Skeletal muscle tissue (tissue), 4 donors: ENCODE measurements around the gene PARVB. TPM values are rescaled to one million over a fixed set of nuclear protein-coding genes. Genes with fewer than 3 reads are reported as not detected.
"Not testable (repeated sequence)": the region's sequence is repeated elsewhere in the genome, so short reads cannot be mapped to it uniquely, and the experiment has no call there.

ENCODE experiments used
- H3K27ac ChIP-seq: one replicate; pipeline ENCODE4 v1.7.0; 2013; ENCODE audit warnings: mild to moderate bottlenecking, low read depth, low read length, inconsistent platforms
- H3K27me3 ChIP-seq, 3 donors: one replicate each; pipeline ENCODE4 v1.7.0; 2013; ENCODE audit warnings: low read length in 3 of 3; ENCODE audit not compliant: control insufficient read depth in 3 of 3, insufficient read depth in 3 of 3
- H3K36me3 ChIP-seq, 3 donors: one replicate each; pipeline ENCODE4 v1.7.0; 2013; ENCODE audit warnings: low read length in 3 of 3; ENCODE audit not compliant: control insufficient read depth in 3 of 3, insufficient read depth in 3 of 3
- H3K4me1 ChIP-seq, 3 donors: one replicate each; pipeline ENCODE4 v1.7.0; 2013; ENCODE audit warnings: low read length in 3 of 3, mild to moderate bottlenecking in 3 of 3; ENCODE audit not compliant: control insufficient read depth in 3 of 3, insufficient read depth in 3 of 3
- H3K4me3 ChIP-seq, 3 donors: one replicate each; pipeline ENCODE4 v1.7.0; 2013; ENCODE audit warnings: low read length in 3 of 3
- H3K9ac ChIP-seq, 3 donors: one replicate each; pipeline ENCODE4 v1.7.0; 2013; ENCODE audit warnings: low read length in 3 of 3, mild to moderate bottlenecking in 3 of 3, moderate library complexity in 2 of 3, low read depth in 1 of 3
- H3K9me3 ChIP-seq, 3 donors: one replicate each; pipeline ENCODE4 v1.7.0; 2013; ENCODE audit warnings: low read length in 3 of 3; ENCODE audit not compliant: control insufficient read depth in 3 of 3
- total RNA-seq: library from RNA; depleted of rRNA; stranded (reverse); fragments of >200 nt; gene quantifications from one replicate; pipeline ENCODE4 v1.2.3, GENCODE V29; 2014
- donor health status: Osteomylitis.

PARVB gene
- total RNA-seq, 1 donor from 2014 or later = 11.0 TPM

DNA sequence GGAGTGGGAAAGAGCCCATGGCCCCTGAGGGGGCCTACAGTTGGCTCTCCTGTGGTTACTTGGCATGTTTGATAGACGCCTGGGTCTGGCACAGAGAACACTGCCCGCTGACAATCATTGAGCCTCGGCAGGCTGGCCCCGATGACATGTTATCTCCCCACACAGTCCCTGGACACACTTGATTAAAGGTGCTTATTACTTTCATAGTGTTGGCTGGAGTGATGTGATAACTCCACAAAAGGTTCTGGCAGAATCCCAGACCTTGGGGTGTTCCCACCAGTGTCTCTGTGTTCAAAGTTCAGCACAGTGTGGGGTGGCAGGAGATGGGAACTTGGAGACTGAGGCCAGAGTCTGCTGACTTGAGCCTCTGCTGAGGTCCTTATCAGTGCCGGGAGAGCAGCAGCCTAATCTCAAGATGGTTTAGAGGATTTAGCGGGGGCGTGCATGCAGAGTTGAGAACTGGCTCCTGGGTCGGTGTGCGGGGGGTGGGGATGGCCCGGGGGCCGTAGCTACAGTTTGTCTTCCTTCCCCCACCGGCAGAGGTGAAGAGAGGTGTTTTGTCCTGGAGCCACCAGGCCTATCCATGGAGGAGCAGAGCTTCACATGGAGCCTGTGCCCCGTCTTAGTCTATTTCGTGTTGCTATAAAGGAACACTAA is 22.5 kb downstream of the PARVB start:
- Histone ChIP-seq H3K27ac (no peak overlapping the region), H3K4me1 (peaks cover 28 to 46% (median 35%) of the 10 kb centered on the region in 3 donors), H3K9ac (peak overlapping the region in 1 of 3 donors; percentile 33), H3K27me3 (no peaks in the 10 kb centered on the region), H3K36me3 (no peaks in the 10 kb centered on the region), H3K4me3 (no peak overlapping the region), H3K9me3 (no peaks in the 10 kb centered on the region)

DNA sequence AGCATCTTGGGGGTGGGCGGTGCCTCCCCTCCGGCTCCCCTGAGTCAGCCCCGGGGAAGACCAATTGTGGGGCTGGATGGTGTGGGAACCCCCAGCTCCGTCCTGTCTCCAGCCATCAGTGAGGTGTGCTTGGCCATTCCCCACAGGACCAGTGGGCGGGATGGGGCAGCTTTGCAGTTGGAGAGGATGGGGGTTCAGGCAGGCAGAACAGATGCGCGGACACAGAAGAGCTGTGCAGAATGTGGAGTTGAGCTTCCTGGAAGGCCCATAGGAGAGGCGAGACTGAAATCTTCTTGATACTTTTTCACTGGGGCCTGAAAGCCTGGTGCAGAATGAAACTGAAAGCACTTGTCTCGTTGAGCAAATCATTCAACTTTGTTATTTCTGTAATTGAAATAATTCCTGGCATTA is 23.8 kb downstream of the PARVB start:
- Histone ChIP-seq H3K4me3 (no peak overlapping the region), H3K36me3 (no peaks in the 10 kb centered on the region), H3K9me3 (no peaks in the 10 kb centered on the region), H3K27me3 (no peaks in the 10 kb centered on the region), H3K9ac (peak overlapping the region in 1 of 3 donors; percentile 40), H3K27ac (no peak overlapping the region), H3K4me1 (peaks cover 35 to 57% (median 47%) of the 10 kb centered on the region in 3 donors)

GRCh38 chr22:44049486-44050231 is 25.6 kb downstream of the PARVB start:
- Histone ChIP-seq H3K9me3 (no peaks in the 10 kb centered on the region), H3K36me3 (no peaks in the 10 kb centered on the region), H3K9ac (peak overlapping the region in 2 of 3 donors; percentile 25 to 69), H3K4me1 (peaks cover 35 to 56% (median 51%) of the 10 kb centered on the region in 3 donors), H3K27me3 (no peaks in the 10 kb centered on the region), H3K4me3 (peak overlapping the region; percentile 37 to 54 (median 43)), H3K27ac (peak overlapping the region; percentile 71)

GRCh38 chr22:44050766-44051355 is 26.8 kb downstream of the PARVB start:
- Histone ChIP-seq H3K4me1 (peaks cover 35 to 56% (median 52%) of the 10 kb centered on the region in 3 donors), H3K4me3 (peak overlapping the region in 1 of 3 donors; percentile 45), H3K27ac (peak overlapping the region; percentile 71), H3K27me3 (no peaks in the 10 kb centered on the region), H3K9me3 (no peaks in the 10 kb centered on the region), H3K36me3 (peaks cover 0 to under 1% (median 0%) of the 10 kb centered on the region in 3 donors), H3K9ac (peak overlapping the region in 1 of 3 donors; percentile 45)

GRCh38 chr22:44051358-44051757 is 27.3 kb downstream of the PARVB start:
- Histone ChIP-seq H3K4me1 (peaks cover 35 to 55% (median 50%) of the 10 kb centered on the region in 3 donors), H3K9ac (peak overlapping the region in 2 of 3 donors; percentile 34 to 45), H3K4me3 (peak overlapping the region in 1 of 3 donors; percentile 45), H3K27me3 (no peaks in the 10 kb centered on the region), H3K27ac (peak overlapping the region; percentile 71), H3K9me3 (no peaks in the 10 kb centered on the region), H3K36me3 (peaks cover 0 to 2% (median 0%) of the 10 kb centered on the region in 3 donors)

DNA sequence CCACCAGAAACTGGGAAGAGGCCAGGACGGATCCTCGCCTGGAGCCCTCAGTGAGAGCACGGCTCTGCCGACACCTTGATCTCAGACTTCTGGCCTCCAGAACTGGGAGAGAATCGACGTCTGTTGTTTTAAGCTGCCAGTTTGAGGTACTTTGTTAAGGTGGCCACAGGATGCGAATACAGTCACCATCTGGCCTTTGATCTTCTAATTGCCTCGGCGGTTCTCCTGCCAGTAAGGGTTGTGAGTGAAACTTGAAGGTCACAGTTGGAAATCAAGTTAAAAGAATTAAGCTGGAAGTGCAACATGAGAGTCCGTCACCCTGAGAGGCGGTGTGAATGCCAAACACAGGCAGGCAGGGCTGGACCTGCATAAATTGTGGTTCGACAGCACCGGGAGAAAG is 27.9 kb downstream of the PARVB start:
- H3K4me3 ChIP-seq = no peak overlapping the region
- no peaks in the 10 kb centered on the region for H3K9me3 ChIP-seq
- peaks cover 0 to 2% (median 0%) of the 10 kb centered on the region in 3 donors for H3K36me3 ChIP-seq
- H3K27ac ChIP-seq = peak overlapping the region; percentile 71
- peaks cover 35 to 55% (median 44%) of the 10 kb centered on the region in 3 donors for H3K4me1 ChIP-seq
- H3K27me3 ChIP-seq = no peaks in the 10 kb centered on the region
- H3K9ac ChIP-seq = peak overlapping the region in 2 of 3 donors; percentile 34 to 63

DNA sequence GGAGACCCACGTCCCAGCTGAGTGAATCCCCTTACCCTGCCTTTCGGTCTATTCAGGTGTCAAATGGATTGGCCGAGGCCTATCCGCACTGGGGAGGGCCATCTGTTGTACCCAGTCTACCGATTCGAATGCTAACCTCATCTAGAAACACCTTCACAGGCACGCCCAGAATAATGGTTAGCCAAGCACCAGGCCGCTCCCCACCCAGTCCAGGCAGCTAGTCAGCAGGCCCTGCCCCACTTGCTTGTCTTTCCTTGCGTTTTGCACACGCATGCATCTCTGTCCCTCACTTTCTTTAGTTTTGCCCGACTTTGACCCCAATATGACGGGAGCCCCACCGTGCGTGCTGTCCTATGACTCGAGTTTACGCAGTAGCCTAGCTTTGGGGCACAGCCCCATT is 31.7 kb downstream of the PARVB start:
- H3K9ac ChIP-seq = no peak overlapping the region

GRCh38 chr22:44056649-44057048 is 32.5 kb downstream of the PARVB start:
- H3K9me3 ChIP-seq, H3K27me3 ChIP-seq, H3K27ac ChIP-seq, H3K36me3 ChIP-seq, H3K4me3 ChIP-seq: not testable (repeated sequence)
- Histone ChIP-seq H3K9ac (peak overlapping the region in 1 of 3 donors; percentile 16), H3K4me1 (peaks cover 20 to 40% (median 37%) of the 10 kb centered on the region in 3 donors)

More for the DNA sequence above, 31.7 kb downstream of the PARVB start:
- Histone ChIP-seq H3K9me3 (peaks cover 0 to 4% (median 0%) of the 10 kb centered on the region in 3 donors), H3K27me3 (no peaks in the 10 kb centered on the region), H3K36me3 (peaks cover 0 to 2% (median 0%) of the 10 kb centered on the region in 3 donors), H3K4me3 (no peak overlapping the region), H3K27ac (no peak overlapping the region), H3K4me1 (peaks cover 28 to 48% (median 46%) of the 10 kb centered on the region in 3 donors)

GRCh38 chr22:44057401-44057987 is 33.4 kb downstream of the PARVB start:
- H3K9ac ChIP-seq = peak overlapping the region; percentile 44 to 69 (median 56)
- H3K27ac ChIP-seq = peak overlapping the region; percentile 74
- peaks cover 0 to 4% (median 0%) of the 10 kb centered on the region in 3 donors for H3K9me3 ChIP-seq
- H3K4me3 ChIP-seq = peak overlapping the region; percentile 24 to 41 (median 32)
- H3K4me1 ChIP-seq = peaks cover 12 to 31% (median 29%) of the 10 kb centered on the region in 3 donors
- no peaks in the 10 kb centered on the region for H3K27me3 ChIP-seq
- peaks cover 0 to 2% (median 0%) of the 10 kb centered on the region in 3 donors for H3K36me3 ChIP-seq
